ENCODE data around the gene NPIPB13. TPM values are rescaled to one million over a fixed set of nuclear protein-coding genes. Genes with fewer than 3 reads are reported as not detected.
"Not testable (repeated sequence)": the region's sequence is repeated elsewhere in the genome, so short reads cannot be mapped to it uniquely, and the experiment has no call there.

The NPIPB13 gene
- total and polyA plus RNA-seq, 2 of the 4 experiments (the other 2 are of a cell fraction), result 0.54 to 4.4 TPM

DNA sequence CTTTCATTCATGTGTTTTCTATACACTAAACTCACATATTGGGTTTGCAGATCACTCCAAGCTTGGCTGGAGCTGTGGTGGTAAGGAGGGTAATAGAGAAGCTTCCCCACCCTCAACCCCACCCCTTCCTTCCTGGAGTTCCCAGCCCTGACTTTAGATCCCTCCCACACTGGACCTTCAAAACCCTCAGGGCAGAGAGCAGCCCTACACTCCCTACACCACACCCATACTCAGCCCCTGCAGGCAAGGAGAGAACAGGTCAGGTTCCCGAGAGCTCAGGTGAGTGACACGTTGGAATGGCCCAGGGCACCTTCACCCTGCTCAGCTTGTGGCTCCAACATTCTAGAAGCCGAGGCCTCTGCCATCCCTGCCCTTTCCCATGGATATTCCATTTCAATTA, 49.2 kb downstream of the NPIPB13 start, which contains the start of gene SULT1A3:
SULT1A3 (plus strand) TSS at position 207 of the 400 bp plus-strand sequence. CDS start 1,474 bp downstream, outside the sequence.
- H2BK5ac ChIP-seq (ENCODE audit: low read depth, low read length, poor library complexity, severe bottlenecking); H3K14ac ChIP-seq (replicated peaks; ENCODE audit: low read depth, low read length); ATAC-seq (ENCODE audit: low read depth); DNase-seq; H3K56ac ChIP-seq (ENCODE audit: extremely low read depth, insufficient read depth, low read length); H3K4me3 ChIP-seq (ENCODE audit: insufficient read depth, low read depth, low read length); H3K9me1 ChIP-seq (ENCODE audit: insufficient read depth, low read length); dilution Hi-C loops (cut with HindIII; ENCODE audit: low sequenced_read_pairs, unreplicated experiment); H4K91ac ChIP-seq (ENCODE audit: insufficient read depth, low read depth, low read length); H2AK5ac ChIP-seq (ENCODE audit: low read depth, low read length); H3K27ac ChIP-seq (ENCODE audit: insufficient read depth, low read length); intact Hi-C loops (cut with micrococcal nuclease); H3K9ac ChIP-seq (ENCODE audit: low read depth, low read length); H3K4ac ChIP-seq (ENCODE audit: low read depth, low read length); CTCF ChIA-PET; H2AK9ac ChIP-seq (replicated peaks; ENCODE audit: low read depth, low read length, poor library complexity); H3K9me3 ChIP-seq (ENCODE audit: control insufficient read depth, insufficient read depth, low read length); H3K27me3 ChIP-seq (ENCODE audit: control insufficient read depth, insufficient read depth, low read length); H3K36me3 ChIP-seq (ENCODE audit: control insufficient read depth, insufficient read depth, low read length); POLR2A ChIA-PET (ENCODE audit: unreplicated experiment); H3K18ac ChIP-seq (ENCODE audit: low read depth, low read length); H2BK120ac ChIP-seq (ENCODE audit: low read depth, low read length); H4K5ac ChIP-seq (ENCODE audit: low read depth, low read length); H4K20me1 ChIP-seq (ENCODE audit: insufficient read depth, low read length); H2BK15ac ChIP-seq (ENCODE audit: low read depth, low read length); H3K23ac ChIP-seq (ENCODE audit: low read depth, low read length); H2BK20ac ChIP-seq (ENCODE audit: low read depth, low read length); H3K79me1 ChIP-seq (ENCODE audit: low read depth in 1 of 2, low read length in 2 of 2); H3K4me2 ChIP-seq (ENCODE audit: low read depth, low read length); H4K8ac ChIP-seq (ENCODE audit: low read depth in 2 of 2, low read length in 2 of 2); BruUV-seq (replicated peaks); H2AFZ ChIP-seq (replicated peaks; ENCODE audit: low read length, poor library complexity); H3K4me1 ChIP-seq (ENCODE audit: control insufficient read depth, insufficient read depth, low read length): not testable (repeated sequence)
- WGBS, 2 experiments (ENCODE audit: extremely low coverage in 2 of 2, insufficient read length in 1 of 2), result no CpG with 5 or more reads among the region's 3 CpGs
- in situ Hi-C loops (cut with MboI; ENCODE audit: low sequenced_read_pairs), result loop anchor here (25.0 kb wide), 1 partner anchor 213 kb away; the partner anchor contains the start of gene ZNF771

Small RNA genes lying within 50 kb of the gene (microRNA-seq; reads per million reads assigned to microRNA genes)
- not detected for gene AC106782.4 (ENCODE audit: insufficient read depth, insufficient read length)

Small RNA genes lying within 50 kb of the gene (small RNA-seq; reads per million reads assigned to genes)
- gene AC106782.4, result 0 reads per million in 5 experiments

Other genes starting within 250 kb of the NPIPB13 start
- gene DOC2A, start 237.5 kb downstream of the NPIPB13 start, total RNA-seq (2012; rRNA removed), result under 0.01 TPM in 1 of 2 replicates, not detected in the other
- 0.48 and 0.50 TPM in 2 replicates for gene DOC2A, start 237.5 kb downstream of the NPIPB13 start, polyA plus RNA-seq (2012; rRNA removed)
- not detected in 2 replicates for gene C16orf92, start 225.3 kb downstream of the NPIPB13 start, total RNA-seq (2012; rRNA removed)
- not detected in 2 replicates for gene C16orf92, start 225.3 kb downstream of the NPIPB13 start, polyA plus RNA-seq (2012; rRNA removed)
- not detected in 2 replicates for gene TLCD3B, start 217.2 kb downstream of the NPIPB13 start, total RNA-seq (2012; rRNA removed)
- gene TLCD3B, start 217.2 kb downstream of the NPIPB13 start, polyA plus RNA-seq (2012; rRNA removed), result 0.14 and 0.19 TPM in 2 replicates
- gene ALDOA, start 182.7 kb downstream of the NPIPB13 start, total RNA-seq (2012; rRNA removed), result 1,576 and 1,697 TPM in 2 replicates
- 1,990 and 2,139 TPM in 2 replicates for gene ALDOA, start 182.7 kb downstream of the NPIPB13 start, polyA plus RNA-seq (2012; rRNA removed)
- gene PPP4C, start 172.5 kb downstream of the NPIPB13 start, total RNA-seq (2012; rRNA removed), result 209 and 222 TPM in 2 replicates
- gene PPP4C, start 172.5 kb downstream of the NPIPB13 start, polyA plus RNA-seq (2012; rRNA removed), result 200 and 202 TPM in 2 replicates
- not detected in 2 replicates for gene TBX6, start 156.6 kb downstream of the NPIPB13 start, total RNA-seq (2012; rRNA removed)
- 0.06 and 0.10 TPM in 2 replicates for gene TBX6, start 156.6 kb downstream of the NPIPB13 start, polyA plus RNA-seq (2012; rRNA removed)
- gene YPEL3, start 152.3 kb downstream of the NPIPB13 start, total RNA-seq (2012; rRNA removed), result 1.1 and 3.1 TPM in 2 replicates
- 25.6 and 33.3 TPM in 2 replicates for gene YPEL3, start 152.3 kb downstream of the NPIPB13 start, polyA plus RNA-seq (2012; rRNA removed)
- under 0.01 and 0.28 TPM in 2 replicates for gene GDPD3, start 134.9 kb downstream of the NPIPB13 start, total RNA-seq (2012; rRNA removed)
- gene GDPD3, start 134.9 kb downstream of the NPIPB13 start, polyA plus RNA-seq (2012; rRNA removed), result 2.8 and 19.5 TPM in 2 replicates
- 22.5 and 30.8 TPM in 2 replicates for gene MAPK3, start 125.3 kb downstream of the NPIPB13 start, total RNA-seq (2012; rRNA removed)
- gene MAPK3, start 125.3 kb downstream of the NPIPB13 start, polyA plus RNA-seq (2012; rRNA removed), result 137 and 150 TPM in 2 replicates
- 6.4 and 7.2 TPM in 2 replicates for gene CORO1A, start 64.9 kb downstream of the NPIPB13 start, total RNA-seq (2012; rRNA removed)
- 13.2 and 16.7 TPM in 2 replicates for gene CORO1A, start 64.9 kb downstream of the NPIPB13 start, polyA plus RNA-seq (2012; rRNA removed)
- gene BOLA2B, start 54.8 kb downstream of the NPIPB13 start, total RNA-seq (2012; rRNA removed), result 301 and 407 TPM in 2 replicates
- 90.1 and 121 TPM in 2 replicates for gene BOLA2B, start 54.8 kb downstream of the NPIPB13 start, polyA plus RNA-seq (2012; rRNA removed)
- 8.4 and 11.4 TPM in 2 replicates for gene SLX1A, start 54.6 kb downstream of the NPIPB13 start, total RNA-seq (2012; rRNA removed)
- gene SLX1A, start 54.6 kb downstream of the NPIPB13 start, polyA plus RNA-seq (2012; rRNA removed), result 35.1 and 44.4 TPM in 2 replicates
- gene SULT1A3, start 49.2 kb downstream of the NPIPB13 start, total RNA-seq (2012; rRNA removed), result 0.18 and 1.1 TPM in 2 replicates
- 12.8 and 17.2 TPM in 2 replicates for gene SULT1A3, start 49.2 kb downstream of the NPIPB13 start, polyA plus RNA-seq (2012; rRNA removed)
- gene CD2BP2, start 106.8 kb upstream of the NPIPB13 start, total RNA-seq (2012; rRNA removed), result 29.6 and 34.4 TPM in 2 replicates
- 41.1 and 44.0 TPM in 2 replicates for gene CD2BP2, start 106.8 kb upstream of the NPIPB13 start, polyA plus RNA-seq (2012; rRNA removed)
- 8.1 and 8.4 TPM in 2 replicates for gene TBC1D10B, start 122.0 kb upstream of the NPIPB13 start, total RNA-seq (2012; rRNA removed)
- gene TBC1D10B, start 122.0 kb upstream of the NPIPB13 start, polyA plus RNA-seq (2012; rRNA removed), result 24.9 and 26.4 TPM in 2 replicates
- gene MYL11, start 126.3 kb upstream of the NPIPB13 start, total RNA-seq (2012; rRNA removed), result not detected in 2 replicates
- 1.1 and 1.2 TPM in 2 replicates for gene MYL11, start 126.3 kb upstream of the NPIPB13 start, polyA plus RNA-seq (2012; rRNA removed)
- gene SEPTIN1, start 134.1 kb upstream of the NPIPB13 start, total RNA-seq (2012; rRNA removed), result not detected in 2 replicates
- gene SEPTIN1, start 134.1 kb upstream of the NPIPB13 start, polyA plus RNA-seq (2012; rRNA removed), result 0.24 and 0.50 TPM in 2 replicates
- 6.6 and 6.9 TPM in 2 replicates for gene ZNF48, start 146.9 kb upstream of the NPIPB13 start, total RNA-seq (2012; rRNA removed)
- gene ZNF48, start 146.9 kb upstream of the NPIPB13 start, polyA plus RNA-seq (2012; rRNA removed), result 5.8 and 6.7 TPM in 2 replicates
- 5.2 and 5.8 TPM in 2 replicates for gene ZNF771, start 159.1 kb upstream of the NPIPB13 start, total RNA-seq (2012; rRNA removed)
- gene ZNF771, start 159.1 kb upstream of the NPIPB13 start, polyA plus RNA-seq (2012; rRNA removed), result 10.9 and 16.8 TPM in 2 replicates
- 23.3 and 24.9 TPM in 2 replicates for gene DCTPP1, start 181.6 kb upstream of the NPIPB13 start, total RNA-seq (2012; rRNA removed)
- gene DCTPP1, start 181.6 kb upstream of the NPIPB13 start, polyA plus RNA-seq (2012; rRNA removed), result 45.5 and 48.9 TPM in 2 replicates
- 10.4 and 10.6 TPM in 2 replicates for gene SEPHS2, start 197.4 kb upstream of the NPIPB13 start, total RNA-seq (2012; rRNA removed)
- 25.5 and 31.4 TPM in 2 replicates for gene SEPHS2, start 197.4 kb upstream of the NPIPB13 start, polyA plus RNA-seq (2012; rRNA removed)
- gene ITGAL, start 224.3 kb upstream of the NPIPB13 start, total RNA-seq (2012; rRNA removed), result not detected in 2 replicates
- not detected in 2 replicates for gene ITGAL, start 224.3 kb upstream of the NPIPB13 start, polyA plus RNA-seq (2012; rRNA removed)